Neural progenitor cell (in vitro differentiated cells): ENCODE data around the gene MGLL.

ENCODE experiments used
- EZH2 ChIP-seq: fragments of 200-600 bp; sonication (generic); IDR thresholded peaks from 2 replicates; pipeline ENCODE4 v1.6.1; 2017; ENCODE audit warnings: antibody characterized with exemption, mild to moderate bottlenecking, moderate library complexity
- EZH2phosphoT487 ChIP-seq: fragments of 200-600 bp; sonication (generic); IDR thresholded peaks from 2 replicates; pipeline ENCODE4 v1.6.1; 2017; ENCODE audit warnings: antibody characterized with exemption
- TF ChIP-seq, protein P1 (sequence below): fragments of 200-600 bp; sonication (generic); IDR thresholded peaks from 2 replicates; pipeline ENCODE4 v1.5.1; 2017; ENCODE audit warnings: antibody characterized with exemption, mild to moderate bottlenecking

DNA sequence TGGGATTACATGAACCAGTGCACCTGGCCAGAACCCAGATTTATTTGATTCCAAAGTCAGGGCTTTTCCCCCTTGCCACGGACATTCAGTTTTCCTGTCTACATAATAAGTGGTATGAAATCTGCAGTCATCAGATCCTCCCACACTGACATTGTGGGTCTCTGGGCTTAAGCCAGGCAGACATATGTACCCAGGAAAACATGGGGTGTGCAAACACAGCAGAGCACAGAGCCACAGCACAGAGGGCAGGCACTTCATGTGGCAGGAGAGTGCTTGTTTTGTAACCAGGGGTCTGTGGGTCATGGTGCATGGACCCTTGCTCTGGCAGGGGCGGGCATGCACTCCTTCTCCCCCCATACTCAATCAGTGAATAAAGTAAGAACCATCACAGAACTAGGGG, 155.6 kb downstream of the MGLL start:
- TF ChIP-seq, protein P1, sequence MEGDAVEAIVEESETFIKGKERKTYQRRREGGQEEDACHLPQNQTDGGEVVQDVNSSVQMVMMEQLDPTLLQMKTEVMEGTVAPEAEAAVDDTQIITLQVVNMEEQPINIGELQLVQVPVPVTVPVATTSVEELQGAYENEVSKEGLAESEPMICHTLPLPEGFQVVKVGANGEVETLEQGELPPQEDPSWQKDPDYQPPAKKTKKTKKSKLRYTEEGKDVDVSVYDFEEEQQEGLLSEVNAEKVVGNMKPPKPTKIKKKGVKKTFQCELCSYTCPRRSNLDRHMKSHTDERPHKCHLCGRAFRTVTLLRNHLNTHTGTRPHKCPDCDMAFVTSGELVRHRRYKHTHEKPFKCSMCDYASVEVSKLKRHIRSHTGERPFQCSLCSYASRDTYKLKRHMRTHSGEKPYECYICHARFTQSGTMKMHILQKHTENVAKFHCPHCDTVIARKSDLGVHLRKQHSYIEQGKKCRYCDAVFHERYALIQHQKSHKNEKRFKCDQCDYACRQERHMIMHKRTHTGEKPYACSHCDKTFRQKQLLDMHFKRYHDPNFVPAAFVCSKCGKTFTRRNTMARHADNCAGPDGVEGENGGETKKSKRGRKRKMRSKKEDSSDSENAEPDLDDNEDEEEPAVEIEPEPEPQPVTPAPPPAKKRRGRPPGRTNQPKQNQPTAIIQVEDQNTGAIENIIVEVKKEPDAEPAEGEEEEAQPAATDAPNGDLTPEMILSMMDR = no peak
- TF ChIP-seq EZH2phosphoT487 (no peak), EZH2 (no peak)
